GM18870 (cell line): ENCODE results near the gene ENPP3.
"Not testable (repeated sequence)": the region's sequence is repeated elsewhere in the genome, so short reads cannot be mapped to it uniquely, and the experiment has no call there.

Experiments used
- ATAC-seq: cut with Tn5 transposase; IDR thresholded peaks from one replicate; pipeline ENCODE4 v1.9.1; 2021; ENCODE audit warnings: moderate library complexity; ENCODE audit not compliant: unreplicated experiment

ENPP3 gene

DNA sequence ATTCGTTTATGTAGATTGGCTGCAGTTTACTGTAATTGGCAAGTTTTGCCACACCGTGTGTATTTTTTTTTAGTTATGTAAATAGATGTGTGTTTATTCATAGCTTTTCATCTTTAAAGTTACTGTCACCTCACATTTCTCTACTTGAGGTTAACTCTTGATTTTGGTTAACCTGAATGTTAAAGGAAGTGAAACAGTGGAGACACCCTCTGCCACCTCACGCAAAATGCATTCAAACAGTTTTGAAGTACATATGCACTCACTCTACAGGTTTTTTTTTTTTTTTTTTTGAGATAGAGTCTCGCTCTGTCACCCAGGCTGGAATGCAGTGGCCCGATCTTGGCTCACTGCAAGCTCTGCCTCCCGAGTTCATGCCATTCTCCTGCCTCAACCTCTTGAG is 46.4 kb downstream of the ENPP3 start:
- ATAC-seq, result peak; percentile 71

DNA sequence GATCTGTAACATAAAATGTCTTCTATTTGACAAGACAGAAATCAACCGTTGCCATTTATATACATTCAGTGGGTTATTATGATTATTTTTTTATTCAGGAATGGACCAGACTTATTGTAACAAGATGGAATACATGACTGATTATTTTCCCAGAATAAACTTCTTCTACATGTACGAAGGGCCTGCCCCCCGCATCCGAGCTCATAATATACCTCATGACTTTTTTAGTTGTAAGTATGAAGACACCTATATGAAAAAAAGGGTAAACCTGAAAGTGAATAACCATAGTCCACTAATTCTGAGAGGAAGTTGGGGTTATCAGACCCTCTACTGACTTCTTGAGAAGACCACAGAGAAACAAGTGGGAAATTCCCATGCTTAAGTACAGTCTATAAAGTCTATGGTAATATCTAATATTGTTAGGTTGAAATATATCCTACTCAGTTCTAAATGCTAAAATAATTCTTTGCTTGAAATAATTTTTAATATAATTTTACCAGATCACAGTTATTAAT is 48.2 kb downstream of the ENPP3 start:
- ATAC-seq, result peak; percentile 63

DNA sequence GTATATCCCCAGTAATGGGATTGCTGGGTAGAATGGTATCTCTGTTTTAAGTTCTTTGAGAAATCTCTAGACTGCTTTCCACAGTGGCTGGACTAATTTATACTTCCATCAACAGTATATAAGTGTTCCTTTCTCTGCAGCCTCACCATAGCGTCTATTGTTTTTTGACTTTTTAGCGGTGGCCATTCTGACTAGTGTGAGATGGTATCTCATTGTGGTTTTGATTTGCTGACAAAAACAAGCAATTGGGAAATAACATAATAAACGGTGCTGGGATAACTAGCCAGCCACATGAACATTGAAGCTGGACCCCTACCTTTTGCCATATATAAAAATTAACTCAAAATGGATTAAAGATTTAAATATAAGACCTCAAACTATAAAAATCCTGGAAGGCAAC is 49.9 kb downstream of the ENPP3 start:
- no peak for ATAC-seq

DNA sequence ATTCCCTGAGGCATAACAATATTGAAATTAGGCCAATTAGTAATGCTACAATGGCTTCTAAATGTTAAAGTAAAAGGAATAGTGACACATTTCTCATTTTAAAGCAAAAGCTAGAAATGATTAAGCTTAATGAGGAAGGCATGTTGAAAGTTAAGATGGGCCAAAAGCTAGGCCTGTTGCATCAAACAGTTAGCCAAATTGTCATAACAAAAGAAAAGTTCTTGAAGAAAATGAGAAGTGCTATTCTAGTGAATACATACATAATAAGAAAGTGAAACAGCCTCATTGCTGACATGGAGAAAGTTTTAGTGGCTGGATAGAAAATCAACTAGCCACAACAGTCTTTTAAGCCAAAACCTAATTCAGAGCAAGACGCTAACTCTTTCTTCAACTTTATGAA is 51.2 kb downstream of the ENPP3 start:
- ATAC-seq, result peak; percentile 74

DNA sequence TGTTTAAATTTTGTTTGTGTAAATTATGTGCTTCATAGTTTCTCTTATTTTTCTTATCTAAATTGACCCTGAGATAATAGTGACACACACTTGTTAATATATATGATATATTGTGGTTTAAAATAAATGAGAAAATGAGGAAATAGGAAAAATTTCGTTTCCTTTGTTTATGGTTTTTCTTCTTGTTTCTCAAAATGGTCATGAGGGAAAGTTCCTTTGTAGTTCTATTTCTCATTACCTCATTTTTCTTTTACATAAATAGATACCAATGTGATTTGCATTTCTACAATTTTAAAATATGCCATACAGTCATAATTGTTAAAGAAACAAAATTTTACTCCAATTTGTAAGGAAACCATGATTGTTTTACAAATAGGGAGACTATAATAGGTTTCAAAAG is 54.9 kb downstream of the ENPP3 start:
- ATAC-seq, result no peak

DNA sequence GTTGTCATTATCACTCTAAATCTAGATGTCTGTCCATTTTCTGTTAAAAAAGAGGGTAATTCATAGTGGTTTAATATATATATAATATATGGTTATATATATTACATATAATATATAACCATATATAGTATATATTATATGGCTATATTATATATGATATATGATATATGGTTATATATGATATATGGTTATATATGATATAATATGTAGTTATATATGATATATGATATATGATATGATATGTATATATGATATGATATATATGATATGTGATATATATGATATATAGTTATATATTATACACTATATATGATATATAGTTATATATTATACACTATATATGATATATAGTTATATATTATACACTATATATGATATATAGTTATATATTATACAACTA is 55.5 kb downstream of the ENPP3 start:
- ATAC-seq, result no peak

DNA sequence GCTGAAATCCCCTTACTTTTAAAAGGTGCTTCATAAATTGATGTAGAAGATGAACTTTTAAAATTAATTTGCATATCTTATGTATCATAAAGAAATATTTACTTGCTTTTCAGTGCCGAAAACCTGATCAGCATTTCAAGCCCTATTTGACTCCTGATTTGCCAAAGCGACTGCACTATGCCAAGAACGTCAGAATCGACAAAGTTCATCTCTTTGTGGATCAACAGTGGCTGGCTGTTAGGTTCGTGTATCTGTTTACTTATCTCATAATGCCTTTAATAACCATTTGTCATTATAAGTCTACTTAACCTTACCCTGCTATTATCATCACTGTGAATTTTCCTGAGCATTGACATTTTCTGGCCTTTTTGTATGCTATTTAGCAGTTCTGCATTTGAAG is 56.3 kb downstream of the ENPP3 start:
- no peak for ATAC-seq

DNA sequence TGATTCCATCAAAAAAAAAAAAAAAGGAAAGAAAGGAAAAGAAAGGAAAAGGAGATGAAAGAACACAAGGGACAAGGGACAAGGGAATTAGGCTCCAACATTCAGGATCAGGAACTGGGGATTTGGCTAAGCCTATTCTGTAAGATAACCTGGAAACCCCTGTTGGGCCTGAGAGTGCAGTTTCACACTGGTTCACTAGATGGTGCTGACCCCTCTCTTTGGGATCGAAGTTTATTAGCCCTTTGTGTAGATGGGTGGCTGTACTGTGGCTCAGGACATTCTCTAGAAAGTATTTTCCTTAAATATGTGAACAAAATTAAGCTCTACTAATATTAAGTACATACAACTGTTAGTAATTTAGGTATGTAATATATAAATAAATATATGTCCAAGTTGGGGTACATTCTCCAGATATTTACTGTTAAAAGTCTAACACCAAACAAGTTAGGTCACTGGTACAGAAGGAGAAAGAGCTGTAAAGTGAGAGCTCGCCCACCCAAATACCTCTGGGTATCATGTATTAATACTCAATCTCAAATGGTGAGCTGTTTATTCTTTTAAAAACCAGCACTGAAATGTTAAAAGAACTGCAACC is 57.8 kb downstream of the ENPP3 start:
- ATAC-seq, result peak; percentile 87

DNA sequence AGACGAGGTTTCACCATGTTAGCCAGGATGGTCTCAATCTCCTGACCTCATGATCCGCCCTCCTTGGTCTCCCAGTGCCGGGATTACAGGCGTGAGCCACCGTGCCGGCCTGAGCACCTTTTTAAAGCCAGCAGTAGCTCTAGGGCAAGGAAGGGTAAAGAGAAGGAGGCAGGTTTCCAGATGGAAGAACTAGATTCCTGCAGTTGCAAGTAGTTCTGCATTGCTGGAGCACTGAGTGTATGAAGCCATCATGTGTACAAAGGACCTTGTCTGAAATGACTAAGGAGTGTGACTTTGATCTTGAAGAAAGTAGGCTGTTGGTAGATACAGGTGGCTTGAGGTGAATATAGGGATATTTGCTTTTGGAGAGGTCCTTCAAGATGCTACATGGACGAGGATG is 59.9 kb downstream of the ENPP3 start:
- no peak for ATAC-seq

DNA sequence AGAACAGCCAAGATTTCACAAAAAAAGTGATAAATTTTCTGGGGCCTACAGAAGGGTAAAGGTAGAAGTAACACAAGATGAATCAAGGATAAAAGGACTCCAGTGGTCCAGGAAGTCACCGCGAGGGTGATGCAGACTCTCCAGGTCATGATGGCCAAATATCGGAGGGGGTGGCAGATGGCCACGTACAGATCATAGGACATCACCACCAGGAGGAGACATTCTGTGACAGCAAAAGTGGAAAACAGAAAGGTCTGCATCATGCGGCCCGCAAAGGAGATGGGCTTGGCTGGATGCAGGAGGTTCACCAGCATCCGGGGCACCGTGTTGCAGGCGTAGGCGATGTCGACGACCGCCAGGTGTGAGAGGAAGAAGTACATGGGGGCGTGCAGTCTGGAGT is 63.7 kb downstream of the ENPP3 start:
- not testable (repeated sequence) for ATAC-seq

DNA sequence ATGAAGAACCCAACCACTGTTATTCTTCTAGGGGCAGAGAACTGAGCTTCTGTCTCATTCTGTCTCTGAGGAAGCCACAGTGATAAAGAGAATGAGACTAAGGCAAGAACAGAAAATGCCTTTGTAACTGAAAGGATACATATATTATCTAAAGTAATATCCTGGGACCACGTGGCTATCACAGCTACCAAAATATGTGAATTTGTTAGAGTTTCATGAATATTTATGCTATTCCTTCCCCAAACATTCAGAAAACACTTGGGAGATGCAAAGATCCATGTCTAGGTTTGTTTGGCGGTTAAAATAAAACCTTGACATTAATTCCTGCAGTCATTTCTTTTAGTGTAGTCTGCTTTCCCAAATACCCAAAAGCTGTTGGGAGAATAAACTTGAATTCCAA is 66.8 kb downstream of the ENPP3 start:
- ATAC-seq, result not testable (repeated sequence)

DNA sequence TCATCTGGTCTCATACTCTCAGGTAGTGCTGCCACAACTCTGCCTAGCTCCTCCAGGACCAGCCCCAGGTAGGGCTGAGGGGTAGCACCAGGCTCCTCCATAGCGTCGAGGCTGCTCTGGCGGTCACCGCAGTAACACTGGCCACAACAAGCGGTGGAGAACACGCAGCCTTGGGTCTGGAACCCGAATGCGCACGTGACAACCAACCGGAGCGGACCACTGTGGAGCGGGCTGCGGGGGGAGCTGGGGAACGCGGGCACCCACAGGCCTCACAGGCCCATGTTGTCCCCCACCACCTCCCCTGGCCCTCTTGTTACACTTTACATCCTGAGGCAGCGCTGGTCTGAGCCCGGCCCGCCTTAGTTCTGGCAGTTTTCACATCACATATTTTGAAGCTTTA is 73.8 kb downstream of the ENPP3 start, which contains the start of gene CTAGE9:
TSS of gene CTAGE9 (minus strand) at position 101 of the 400 bp plus-strand sequence. CDS start at position 101, 0 bp downstream.
- not testable (repeated sequence) for ATAC-seq

DNA sequence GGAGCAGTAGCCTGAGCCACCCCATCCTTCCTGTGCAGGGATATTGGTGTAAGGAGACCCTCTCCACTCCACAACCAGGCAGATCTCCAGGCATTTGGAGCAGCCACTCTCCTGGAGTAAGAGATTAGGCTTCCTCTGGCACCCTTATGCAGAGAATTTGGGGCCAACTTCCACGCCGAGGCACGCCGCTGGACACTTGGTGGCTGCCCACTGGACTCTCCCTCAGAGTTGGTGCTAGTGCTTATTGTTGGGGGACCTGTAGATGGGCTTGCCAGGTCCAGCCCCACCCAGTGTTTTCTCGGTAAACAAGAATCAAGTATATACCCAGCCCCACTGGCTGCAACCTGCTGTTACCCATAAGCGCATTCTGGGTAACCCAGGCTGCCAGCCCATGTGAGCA is 78.5 kb downstream of the ENPP3 start:
- not testable (repeated sequence) for ATAC-seq

DNA sequence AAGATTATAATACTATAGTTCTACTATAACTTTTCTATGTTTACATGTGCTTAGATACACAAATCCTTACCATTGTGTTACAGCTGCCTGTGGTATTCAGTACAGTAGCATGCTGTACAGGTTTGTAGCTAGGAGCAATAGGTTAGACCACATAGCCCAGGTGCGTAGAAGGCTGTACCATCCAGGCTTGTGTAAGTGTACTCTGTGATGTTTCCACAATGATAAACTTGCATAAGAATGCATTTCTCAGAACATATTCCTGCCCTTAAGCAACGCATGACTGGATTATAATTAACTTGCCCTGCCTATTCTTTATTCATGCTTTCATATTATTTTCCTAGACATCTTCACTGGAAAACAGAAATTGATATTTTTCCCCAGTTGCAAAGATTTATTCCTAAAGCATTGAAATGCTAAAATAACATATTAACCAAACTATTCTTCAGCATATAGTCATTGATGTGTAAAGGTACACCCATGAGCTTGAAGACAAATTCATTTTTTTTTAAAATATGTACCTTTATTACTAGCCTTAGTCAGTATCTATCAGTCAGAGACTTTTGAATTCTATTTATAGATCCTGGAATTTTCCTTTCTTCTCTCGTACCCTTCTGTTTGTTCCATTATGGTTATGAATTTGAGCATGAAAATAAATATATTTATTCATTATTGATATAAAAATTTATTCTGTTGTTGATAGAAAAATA is 80.9 kb downstream of the ENPP3 start:
- no peak for ATAC-seq

DNA sequence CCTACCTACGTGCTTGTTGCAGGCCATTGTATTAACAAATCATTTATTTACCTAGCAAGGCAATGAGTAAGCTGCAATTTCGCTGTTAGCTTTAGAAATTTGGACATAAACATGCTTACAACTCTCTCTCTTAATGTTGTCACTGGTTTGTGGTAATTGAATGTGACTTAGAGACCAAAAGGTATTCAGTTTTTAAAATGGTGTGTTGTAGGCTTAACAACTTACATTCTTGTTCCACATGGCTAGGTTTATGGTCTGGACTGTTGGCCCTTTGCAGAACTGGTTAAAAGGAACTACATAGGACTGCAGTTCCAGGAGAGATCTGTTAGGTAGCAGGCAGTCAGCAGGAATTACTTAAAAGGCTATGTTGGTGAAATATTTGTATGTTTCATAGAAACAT is 84.1 kb downstream of the ENPP3 start:
- no peak for ATAC-seq

DNA sequence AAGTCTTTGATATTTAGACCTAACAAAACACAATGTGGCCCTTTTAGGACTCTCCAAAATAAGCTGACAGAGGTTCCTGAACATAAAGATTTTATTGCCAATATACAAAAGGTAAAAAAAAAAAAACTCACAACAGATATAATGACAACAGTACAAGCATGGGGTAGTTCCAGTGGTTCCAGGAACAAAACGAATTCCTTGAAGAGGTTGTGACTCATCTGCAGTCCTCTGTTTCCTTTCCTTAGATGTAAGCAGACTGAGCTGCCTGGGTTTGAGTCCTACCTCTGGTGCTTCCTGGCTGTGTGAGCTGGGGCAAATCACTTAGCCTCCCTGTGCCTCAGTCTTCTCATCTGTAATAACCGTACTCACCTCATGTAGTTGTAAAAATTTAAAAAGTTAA is 87.0 kb downstream of the ENPP3 start:
- ATAC-seq, result no peak

DNA sequence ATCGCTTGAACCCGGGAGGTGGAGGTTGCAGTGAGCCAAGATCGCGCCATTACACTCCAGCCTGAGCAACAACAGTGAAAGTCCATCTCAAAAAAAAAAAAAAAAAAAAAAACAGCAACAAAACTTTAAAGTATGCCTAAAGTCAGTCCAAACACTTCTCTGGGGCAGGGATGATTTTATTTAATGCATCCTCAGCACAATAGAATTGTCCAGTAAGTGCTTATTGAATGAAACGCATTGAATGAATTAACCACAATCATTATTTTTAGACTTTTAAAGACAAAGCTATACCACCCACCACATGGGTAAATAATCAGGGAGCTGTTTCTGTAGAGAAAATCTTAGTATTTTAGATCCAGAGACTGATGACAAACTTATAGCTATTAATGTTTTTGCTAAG is 90.4 kb downstream of the ENPP3 start:
- ATAC-seq, result no peak

DNA sequence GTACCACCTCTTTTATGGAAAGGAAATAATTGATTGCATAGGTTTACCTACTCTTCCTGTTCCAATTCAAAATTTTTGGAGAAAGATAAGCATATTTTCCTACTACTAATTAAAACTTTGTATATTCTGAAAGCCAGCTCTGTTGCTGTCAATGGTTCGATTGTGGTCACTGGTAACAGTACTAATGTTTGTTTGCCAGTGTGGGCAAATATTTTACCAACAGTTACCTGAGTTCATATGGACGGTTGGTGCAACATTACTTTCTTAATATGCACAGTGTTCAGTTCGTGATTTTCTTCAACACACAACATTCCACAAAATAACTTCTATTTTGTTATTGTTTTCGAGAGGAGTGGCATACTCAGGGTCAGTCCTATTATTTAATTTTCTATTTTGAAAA is 90.8 kb downstream of the ENPP3 start:
- no peak for ATAC-seq

DNA sequence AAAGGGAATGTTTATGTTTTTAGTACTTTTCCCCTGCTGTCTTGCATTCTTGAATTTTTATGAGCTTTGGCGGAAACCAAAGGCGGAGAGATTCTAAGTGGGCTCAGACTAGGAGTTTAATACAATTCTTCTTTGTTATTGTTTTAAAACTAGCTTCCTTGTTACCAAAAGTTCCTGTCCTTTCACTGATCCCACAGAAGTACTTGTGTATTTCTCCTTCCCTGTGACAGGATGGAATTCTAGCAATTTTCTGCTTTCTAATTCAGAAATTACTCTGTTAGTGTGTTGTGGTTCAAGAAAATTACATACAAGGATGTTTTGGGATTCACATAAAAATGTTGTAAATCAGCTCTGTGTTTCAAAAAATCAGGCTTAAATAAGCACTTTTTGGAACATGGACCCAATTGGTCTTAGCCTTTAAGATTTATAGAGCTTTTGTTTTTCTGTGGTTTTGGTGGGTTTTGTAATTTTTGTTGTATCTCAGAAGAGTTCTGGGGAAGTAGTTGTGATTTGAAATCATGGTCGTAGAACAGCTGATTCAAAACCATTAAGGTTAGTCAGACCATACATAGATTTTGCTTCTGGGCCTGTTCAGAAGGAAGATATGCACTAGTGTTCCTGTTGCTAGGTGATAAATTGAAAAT is 91.3 kb downstream of the ENPP3 start:
- no peak for ATAC-seq

DNA sequence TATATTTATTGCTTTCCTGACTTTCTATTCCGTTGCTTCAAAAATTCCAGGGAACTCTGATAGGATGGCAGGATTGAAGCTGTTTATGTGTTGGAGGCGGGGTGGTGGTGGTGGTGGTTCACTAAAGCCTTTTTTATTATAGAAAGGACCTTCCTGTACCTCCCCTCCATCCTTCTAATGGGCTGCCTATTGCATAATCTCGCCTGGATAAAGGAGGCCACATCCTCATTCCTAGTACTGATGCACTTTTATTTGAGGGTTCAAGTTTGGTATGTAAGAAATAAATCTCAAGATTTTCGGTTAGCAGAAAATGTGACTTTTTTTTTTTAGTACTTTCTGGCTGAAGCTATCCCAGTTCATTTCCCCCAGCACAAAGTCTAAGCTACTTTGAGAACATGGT is 92.4 kb downstream of the ENPP3 start:
- no peak for ATAC-seq

DNA sequence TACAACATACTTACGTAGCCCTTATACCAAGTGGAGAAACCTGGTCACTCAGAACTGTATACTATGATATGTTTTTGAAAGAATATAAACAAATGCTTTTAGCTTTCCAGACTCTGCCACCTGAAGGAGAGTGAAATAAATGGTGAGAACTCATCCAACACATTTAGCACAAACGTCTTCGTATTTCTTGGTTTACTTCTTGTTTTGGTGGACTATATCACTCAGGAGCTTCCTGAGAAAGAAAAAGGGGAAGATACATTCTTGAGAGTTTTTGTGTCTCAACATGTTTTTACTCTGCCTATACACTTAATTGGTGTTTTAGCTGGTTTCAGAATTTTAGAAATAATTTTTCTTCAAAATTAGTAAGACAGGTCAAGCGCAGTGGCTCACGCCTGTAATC is 93.2 kb downstream of the ENPP3 start:
- ATAC-seq, result no peak

DNA sequence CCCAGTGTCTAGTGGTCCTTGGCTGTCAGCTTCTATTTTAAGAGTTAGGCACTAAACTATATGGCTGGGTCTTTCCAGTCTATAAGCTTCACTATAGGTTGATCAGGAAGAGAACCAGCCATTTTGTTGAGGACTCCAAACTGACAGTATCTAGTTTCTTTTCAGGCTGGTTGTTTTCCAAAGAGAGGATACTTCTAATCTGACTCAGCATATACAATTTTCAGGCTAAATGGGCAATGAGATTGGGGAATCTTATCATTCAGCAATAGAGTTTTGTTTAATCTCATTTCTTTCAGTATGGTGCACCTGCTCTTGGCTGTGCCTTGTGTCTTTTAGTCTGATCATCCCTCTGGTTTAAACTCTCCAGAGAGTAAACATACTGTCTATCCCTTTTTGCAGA is 94.1 kb downstream of the ENPP3 start:
- no peak for ATAC-seq
